GM18519 (cell line): ENCODE data around the gene ZNF790.
"Not testable (repeated sequence)": the region's sequence is repeated elsewhere in the genome, so short reads cannot be mapped to it uniquely, and the experiment has no call there.

ENCODE experiments used
- ATAC-seq: cut with Tn5 transposase; IDR thresholded peaks from one replicate; pipeline ENCODE4 v1.9.1; 2021; ENCODE audit warnings: mild to moderate bottlenecking, moderate library complexity; ENCODE audit not compliant: unreplicated experiment, low FRiP score

ZNF790 gene

DNA sequence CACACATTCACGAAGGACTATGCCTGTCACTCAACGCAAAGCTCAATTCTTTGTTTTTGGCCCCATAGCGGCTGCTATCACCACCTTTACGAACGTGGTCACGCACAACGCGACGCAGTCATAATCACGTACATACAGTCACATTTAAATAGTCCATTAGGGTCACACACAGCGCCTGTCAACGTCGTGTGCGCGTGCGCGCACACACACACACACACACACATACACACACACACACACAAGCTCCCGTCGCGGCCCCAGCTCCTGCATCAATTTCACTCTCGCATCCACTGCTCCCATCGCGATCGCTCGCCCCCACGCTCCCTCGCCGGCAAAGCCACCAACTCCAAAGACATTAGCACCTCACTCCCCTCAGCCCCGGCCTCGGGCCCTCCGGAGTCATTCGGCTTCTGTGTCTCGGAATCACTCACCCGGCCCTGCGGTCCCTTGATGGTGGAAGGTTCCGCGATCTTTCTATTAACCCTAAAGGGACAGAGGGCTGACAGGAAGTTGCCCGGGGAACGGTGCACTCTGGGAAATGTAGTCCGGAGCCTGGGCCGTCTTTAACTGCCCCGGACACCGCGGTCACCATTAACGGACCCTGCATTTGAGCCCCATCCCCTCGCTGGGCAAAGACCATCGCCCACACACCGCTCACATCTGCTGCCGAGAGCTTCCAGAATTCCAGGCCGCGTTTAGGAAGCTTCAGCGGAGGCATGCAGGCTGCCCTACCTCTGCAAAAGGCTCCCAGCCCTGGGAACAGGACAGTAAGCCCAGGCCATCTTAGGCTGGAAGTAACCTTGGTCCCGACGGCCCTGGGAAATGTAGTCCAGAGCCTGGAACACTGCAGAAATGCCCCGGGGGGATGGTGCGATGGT lies at the start of gene ZNF790:
ZNF790 (minus strand) TSS at position 482 of the 878 bp plus-strand sequence. CDS start 12,768 bp downstream, outside the sequence.
- peak; percentile 77 for ATAC-seq

DNA sequence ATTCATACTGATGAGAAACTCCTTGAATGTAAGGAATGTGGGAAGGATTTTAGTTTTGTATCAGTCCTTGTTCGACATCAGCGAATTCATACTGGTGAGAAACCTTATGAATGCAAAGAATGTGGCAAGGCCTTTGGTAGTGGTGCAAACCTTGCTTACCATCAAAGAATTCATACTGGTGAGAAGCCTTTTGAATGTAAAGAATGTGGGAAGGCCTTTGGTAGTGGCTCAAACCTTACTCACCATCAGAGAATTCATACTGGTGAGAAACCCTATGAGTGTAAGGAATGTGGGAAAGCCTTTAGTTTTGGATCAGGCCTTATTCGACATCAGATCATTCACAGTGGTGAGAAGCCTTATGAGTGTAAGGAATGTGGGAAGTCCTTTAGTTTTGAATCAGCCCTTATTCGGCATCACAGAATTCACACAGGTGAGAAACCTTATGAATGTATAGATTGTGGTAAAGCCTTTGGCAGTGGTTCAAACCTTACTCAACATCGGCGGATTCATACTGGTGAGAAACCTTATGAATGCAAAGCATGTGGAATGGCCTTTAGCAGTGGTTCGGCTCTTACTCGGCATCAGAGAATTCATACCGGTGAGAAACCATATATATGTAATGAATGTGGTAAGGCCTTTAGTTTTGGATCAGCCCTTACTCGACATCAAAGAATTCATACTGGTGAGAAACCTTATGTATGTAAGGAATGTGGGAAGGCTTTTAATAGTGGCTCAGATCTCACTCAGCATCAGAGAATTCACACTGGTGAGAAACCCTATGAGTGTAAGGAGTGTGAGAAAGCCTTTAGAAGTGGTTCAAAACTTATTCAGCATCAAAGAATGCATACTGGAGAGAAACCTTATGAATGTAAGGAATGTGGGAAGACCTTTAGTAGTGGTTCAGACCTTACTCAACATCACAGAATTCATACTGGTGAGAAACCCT lies 39.1 kb upstream of the ZNF790 start:
- ATAC-seq: no peak

DNA sequence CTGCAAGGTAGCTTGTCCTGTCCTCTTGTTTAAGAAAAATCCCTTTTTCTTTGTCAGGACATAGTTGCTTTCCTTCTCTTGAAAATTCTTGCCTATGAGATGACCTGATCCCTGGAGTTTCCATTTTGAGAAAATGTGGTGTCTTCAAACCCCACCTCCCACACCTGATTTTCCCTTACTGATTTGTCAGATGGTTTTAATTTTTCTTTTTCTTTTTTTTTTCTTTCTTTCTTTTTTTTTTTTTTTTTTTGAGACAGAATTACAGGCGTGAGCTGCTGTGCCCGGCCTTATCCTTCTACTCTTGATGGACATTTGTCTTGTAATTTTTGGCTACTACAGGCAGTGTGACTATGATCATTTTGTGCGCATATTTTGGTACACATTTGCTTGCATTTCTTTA lies 13.7 kb upstream of the ZNF790 start:
- ATAC-seq: no peak

DNA sequence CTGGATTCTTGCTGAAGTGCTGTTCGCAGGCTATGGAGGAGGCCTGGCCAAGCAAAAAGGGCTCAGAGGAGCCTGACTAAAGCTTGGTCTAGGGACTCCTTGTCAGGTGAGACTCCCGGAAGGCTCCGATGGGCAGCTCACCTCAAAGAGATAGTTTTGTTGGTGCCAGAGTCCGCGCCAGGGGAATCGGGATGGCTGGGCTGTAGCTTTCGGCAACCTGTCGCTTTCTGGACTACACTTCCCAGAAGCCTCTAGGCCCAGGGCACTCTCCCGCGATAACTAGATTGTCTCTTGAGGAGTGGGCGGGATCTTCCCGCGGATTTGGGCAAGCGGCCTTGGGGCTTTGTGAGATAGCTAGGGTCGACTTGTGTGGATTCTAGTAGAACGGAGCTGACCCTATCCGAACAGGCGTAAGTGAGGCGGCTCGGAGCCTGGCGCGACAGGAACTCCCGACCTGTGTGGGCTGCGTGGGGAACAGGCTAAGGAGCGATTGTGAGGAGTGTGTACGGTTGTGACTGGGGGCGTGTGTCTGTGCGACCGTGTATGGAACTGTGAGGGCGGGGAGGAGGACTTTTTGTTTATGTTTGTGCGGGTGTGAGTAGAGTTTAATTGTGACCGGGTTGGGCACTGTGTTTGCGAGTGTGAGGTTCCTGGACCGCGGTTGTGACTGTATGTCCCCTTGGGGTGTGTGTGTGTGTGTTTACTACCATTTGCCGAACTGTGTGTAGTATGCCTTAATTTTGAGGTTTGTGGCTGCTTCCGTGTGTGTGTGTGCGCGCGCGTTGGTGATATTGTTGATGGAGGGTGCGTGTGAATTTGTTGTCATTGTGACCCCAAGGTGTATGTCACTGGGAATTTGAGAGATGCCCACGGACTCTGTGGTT lies 12.6 kb upstream of the ZNF790 start, which contains the start of gene ZNF345:
ZNF345 (plus strand) TSS at position 318 of the 884 bp plus-strand sequence. CDS start 25,955 bp downstream, outside the sequence.
- peak; percentile 50 for ATAC-seq

DNA sequence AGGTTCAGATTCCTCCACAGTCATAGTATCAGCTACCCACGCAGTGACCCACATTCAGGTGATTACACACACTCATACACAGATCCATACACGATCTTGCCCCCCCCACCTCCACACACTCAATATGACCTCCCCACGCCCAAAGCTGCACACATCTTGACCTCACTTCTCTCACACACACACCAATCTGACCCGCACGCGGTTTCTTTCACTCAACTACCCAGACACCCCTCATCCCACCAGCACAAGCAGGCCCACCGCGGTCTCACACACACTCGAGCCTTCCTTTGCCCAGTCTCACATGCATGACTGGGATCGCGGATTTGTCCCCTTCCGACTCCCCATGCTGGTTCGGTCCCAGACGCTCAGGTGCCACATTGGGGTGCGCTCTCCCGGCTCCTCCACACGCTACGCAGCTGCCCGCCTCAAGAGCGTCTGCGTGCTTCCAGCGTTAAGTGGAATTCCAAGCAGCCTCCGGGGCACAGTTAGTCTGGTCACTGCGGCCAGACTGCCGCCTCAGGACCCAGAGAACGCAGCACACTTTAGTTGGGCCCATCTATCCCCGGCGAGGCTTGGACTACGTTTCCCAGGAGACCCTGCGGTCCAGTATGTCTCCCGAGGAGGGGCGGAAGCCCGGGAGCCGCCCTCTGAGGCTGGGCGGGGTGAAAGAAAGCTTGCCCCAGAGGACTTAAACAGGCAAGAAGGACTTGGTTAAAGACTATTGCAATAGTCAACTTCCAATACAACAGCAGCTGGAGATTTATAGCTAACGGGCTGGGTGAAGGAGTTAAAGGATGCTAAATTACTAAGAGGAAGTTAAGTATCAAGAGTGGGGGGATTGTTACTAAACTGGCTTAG lies 11.7 kb upstream of the ZNF790 start:
- peak; percentile 64 for ATAC-seq

DNA sequence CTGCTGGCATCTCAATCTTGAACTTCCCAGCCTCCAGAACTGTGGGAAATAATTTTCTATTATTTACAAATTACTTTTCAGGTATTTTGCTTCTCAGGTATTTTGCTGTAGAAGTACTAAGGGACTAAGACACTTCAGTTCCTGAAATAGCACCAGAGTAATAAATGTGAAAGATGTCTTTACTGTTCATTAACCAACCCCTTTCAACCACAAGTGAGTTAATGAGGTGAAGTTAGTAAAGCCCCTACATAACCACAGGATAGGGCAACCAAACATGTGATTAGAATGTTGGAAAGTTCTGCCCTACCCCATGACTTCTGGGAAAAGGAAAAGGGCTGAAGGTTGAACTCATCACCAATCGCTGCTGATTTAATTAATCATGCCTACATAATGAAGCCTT lies 9.8 kb upstream of the ZNF790 start:
- no peak for ATAC-seq

DNA sequence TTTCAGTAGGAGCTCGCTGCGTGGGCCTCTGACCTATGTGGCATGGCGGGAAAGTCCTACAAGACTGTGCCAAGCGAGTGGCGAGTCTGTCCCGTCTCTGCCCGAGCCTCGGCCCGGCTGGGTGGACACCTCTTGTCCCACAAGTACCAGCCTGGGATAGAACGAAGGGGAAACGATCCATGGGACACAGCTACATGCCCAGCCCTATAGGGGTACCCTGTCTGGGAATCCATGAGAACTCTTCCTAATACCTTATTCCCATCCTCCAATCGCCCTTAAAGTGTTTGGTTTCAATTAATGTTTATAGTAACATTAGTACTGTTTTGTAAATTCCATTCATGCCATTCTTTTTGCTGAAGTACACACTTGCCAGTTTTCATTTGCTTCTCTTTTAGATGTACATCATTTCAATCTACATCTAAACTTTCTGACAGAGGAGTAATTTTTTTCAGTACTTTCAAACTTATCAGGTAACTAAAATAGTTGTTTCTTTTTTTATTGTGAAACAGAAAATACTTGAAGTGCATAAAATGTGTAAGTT lies 667 bp upstream of the ZNF790 start:
- ATAC-seq: no peak

DNA sequence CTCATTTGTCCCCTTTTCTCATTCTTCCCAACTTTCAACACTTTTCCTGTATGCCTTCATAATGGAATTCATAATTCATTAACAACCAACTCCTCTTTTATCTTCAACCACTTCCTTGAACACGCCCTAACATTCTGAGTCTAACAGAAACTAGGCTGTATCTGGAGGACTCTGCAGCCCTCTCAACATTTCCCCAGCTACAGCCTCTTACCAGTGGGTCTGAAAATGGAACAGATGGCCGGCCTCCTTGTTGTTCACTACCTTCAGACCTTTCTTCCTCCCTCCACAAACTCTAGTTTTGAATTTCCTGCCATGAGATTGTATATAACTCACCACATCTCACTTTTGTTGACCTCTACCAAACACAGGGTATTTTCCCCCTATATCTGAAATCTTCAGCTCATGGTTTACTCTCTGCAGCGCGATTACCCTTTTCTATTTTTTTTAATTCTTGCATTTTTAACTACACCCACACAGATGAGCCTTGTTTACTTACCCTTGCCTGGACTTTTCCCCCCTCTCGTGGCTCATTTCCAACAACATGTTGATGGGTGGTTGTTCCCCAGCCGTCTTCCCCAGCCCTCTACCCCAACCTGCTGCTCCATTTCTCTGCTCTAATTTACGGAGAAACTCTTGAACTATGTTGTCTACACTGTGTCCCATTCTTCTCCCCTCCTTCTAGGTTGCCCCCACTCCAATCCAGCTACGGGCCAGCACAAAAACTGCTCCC lies 846 bp downstream of the ZNF790 start:
- ATAC-seq: no peak

DNA sequence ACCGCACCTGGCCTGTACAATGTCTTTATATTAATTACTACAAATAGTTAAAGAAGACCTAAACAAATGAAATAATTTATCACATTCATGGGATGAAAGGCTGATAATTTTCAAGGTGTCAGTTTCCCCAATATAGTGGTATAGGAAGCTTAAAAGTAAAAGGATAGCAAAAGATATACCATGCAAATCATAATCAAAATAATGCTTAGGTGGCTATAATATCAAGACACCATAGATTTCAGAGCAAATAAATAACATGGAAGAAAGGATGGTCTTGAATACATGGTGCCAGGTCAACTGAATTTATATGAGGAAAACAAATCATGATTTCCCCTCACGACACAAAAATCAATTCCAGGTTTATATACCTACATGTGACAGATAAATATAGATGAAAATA lies 4.8 kb downstream of the ZNF790 start:
- no peak for ATAC-seq

DNA sequence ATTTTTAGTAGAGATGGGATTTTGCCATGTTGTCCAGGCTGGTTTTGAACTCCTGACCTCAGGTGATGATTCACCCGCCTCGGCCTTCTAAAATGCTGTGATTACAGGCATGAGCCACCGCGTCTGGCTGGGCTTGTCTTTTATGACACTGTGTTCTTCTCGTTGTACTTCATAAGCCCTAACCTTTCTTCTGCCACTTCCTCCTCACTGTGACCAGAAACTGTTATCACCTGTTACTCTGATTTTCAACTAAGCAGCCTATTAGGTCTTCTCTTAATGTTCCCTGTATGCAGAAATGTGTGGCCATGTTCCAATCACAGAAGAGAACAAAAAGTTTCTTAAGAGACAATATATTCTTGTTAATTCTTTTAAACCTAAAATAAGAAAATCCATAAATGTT lies 16.4 kb downstream of the ZNF790 start:
- ATAC-seq: no peak

DNA sequence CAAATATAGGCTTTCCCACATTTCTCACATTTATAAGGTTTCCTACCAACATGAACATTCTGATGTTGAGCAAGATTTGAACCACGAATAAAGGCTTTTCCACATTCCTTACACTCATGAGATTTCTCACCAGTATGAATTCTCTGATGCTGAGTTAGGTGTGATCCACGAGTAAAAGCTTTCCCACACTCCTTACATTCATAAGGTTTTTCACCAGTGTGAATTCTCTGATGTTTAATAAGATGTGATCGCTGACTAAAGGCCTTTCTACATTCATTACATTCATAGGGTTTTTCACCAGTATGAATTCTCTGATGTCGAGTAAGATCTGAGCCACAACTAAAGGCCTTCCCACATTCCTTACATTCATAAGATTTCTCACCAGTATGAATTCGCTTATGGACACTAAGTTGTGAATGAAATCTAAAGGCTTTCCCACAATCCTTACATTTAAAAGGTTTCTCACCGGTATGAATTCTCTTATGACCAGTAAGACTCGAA lies 19.0 kb downstream of the ZNF790 start:
- ATAC-seq: no peak

DNA sequence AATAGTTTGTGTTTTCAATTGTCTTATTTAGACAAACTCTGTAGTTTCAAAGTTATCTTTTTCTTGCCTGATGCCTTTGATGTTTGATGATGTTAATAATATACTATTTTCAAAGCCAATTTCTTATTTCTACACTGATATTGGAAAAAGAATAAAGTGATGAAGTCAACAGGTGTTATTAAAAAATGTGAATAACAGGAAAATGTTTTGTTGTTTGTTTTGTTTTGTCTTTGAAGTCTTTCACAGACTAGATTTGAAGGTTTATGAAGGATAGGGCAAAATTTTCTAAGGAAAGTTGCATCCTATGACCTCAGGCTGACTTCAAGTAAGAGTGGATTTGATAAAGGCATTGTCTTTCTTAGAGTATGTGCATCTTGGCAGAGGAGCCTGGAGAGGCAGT lies 31.2 kb downstream of the ZNF790 start:
- ATAC-seq: no peak

DNA sequence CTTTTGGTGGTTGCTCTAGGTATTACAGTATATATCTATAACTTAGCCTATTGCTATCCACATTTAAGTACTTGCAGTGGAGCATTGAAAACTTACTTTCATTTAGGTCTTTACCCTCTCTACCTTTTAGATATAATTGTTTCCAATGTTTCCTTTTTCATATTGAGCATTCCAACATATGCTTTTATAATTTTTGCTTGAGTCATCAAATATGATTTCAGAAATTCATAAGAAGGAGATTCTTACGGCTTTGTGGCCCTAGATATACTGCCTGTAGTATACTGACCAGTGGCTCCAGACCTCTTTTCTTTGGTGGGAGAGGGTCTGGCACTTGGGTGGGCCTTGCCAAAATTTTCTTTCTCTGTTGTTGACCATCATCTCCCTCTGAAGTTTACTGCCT lies 32.8 kb downstream of the ZNF790 start:
- ATAC-seq: no peak

DNA sequence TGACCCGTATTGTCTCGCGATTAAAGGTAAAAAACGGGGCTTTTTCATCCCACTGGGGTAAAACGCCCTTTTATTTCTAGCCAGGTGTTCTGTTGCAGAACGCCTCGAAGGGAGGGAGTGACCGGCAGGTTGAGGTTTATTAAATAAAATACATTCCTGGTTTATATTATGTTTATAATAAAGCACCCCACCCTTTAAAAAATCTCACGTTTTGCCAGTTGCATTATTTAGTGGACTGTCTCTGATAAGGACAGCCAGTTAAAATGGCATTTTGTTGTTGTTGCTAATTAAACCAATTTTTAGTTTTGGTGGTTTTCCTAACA lies 40.4 kb downstream of the ZNF790 start:
- ATAC-seq: no peak

DNA sequence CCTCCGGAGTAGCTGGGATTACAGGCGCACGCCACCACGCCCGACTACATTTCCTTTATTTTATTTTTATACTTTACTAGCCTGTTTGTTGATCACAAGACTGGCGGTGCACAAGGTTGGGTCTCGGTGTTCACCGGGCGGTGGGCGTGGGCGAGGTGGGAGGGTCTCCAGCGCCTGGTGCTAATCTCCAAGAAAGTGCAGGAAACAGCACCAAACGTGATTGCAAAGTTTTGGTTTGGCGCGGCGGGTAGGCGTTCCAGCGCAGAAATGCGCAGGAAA lies 41.5 kb downstream of the ZNF790 start:
- ATAC-seq: no peak

DNA sequence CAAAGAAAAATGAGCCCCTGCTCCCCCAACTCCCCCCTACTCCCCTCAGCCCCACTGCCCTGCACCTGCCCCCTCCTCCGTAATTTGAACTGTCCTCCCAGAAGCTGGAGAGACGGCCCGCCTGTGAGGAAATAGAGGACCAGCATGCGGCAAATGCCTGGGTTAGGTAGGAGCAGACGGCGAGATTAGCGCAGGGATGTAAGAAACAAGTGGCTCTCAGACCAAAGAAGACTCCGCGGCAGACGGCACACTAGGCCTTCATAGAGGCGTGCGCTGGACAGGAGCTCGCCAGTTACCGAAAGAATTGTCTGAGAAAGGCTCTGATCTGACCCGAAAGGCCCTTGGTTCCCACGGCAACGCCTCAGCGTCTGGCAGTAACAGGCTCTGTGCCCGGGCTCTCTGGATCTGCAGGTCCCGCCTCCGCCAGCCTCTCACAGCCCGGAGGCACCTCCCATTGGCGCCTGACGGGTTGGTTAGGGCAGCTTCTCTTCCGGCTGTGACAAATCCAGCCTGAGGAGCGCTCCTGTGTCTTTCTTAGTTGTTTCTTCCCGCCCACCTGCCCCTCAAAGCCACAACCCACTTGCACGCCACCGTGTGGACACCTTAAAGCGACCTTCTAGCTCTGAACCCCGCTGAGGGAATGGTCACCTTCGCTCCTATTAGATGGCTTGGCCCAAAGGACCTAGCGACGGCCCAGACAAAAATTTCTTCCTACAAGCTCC lies 46.6 kb downstream of the ZNF790 start:
- not testable (repeated sequence) for ATAC-seq

DNA sequence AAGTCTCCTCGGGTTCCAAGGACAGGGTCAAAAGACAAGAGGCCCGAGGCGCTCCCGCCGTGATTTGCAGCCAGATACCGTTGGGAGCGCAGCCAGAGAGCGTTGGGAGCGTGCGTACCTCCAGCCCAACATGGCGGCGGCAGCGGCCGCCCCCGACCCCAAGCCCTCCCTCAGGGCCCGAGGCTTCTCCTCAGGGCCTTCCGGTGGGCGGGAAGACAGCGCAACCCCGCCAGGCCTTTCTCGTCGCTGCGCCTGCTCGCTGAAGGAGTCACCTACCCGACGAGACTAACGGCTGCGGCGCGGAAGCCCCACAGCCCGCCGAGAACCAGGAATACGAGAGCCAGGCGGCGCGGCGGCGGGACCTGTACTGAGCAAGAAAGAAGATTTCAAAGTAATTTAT lies 62.4 kb downstream of the ZNF790 start:
- ATAC-seq: no peak

DNA sequence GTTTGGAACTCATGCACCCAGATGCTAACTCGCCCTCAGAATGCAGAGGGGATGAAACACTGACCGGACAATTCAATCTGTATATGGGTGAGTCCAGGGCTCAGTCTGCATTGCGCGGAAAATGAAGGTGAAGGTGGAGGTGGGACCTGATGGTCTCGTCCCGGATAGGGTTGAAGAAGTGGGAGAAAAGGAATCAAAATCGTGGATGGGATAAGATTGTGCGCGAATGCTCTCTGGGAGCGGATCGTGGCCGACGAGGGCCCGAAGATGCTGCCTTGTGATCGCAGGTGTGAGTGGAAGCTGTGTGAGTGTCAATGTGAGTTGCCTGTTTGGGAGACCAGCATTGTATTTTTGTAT lies 65.0 kb downstream of the ZNF790 start:
- peak; percentile 8 for ATAC-seq
